HCT116 (cell line): ENCODE measurements around the gene PRR16.

Source experiments
- ATF3 ChIP-seq: IDR thresholded peaks from 2 replicates; pipeline ENCODE4 v1.6.1; 2012
- CTCF ChIP-seq, 3 experiments: fragments of 200-600 bp in 1 of 3; sonication (generic) in 1 of 3; IDR thresholded peaks in 2 of 3; conservative IDR thresholded peaks in 1 of 3; 2 replicates each; pipeline ENCODE4 v1.5.1; 2012 to 2017; ENCODE audit warnings: low read depth in 2 of 3, low read length in 2 of 3, antibody characterized with exemption in 1 of 3, borderline replicate concordance in 1 of 3, control low read depth in 1 of 3, mild to moderate bottlenecking in 1 of 3, mixed read lengths in 1 of 3, mixed run types in 1 of 3, moderate library complexity in 1 of 3; ENCODE audit not compliant: insufficient read depth in 1 of 3
- EZH2 ChIP-seq: fragments of 200-600 bp; sonication (generic); IDR thresholded peaks from 2 replicates; pipeline ENCODE4 v1.6.1; 2017; ENCODE audit warnings: antibody characterized with exemption, mixed run types
- FOSL1 ChIP-seq: IDR thresholded peaks from 2 replicates; pipeline ENCODE4 v1.6.1; 2012; ENCODE audit warnings: low read depth
- POLR2A ChIP-seq: IDR thresholded peaks from 2 replicates; pipeline ENCODE4 v1.7.0; 2011; ENCODE audit warnings: borderline replicate concordance; ENCODE audit not compliant: insufficient read depth, insufficient read length; ENCODE audit errors: extremely low read depth
- POLR2AphosphoS5 ChIP-seq: IDR thresholded peaks from 2 replicates; pipeline ENCODE4 v1.6.1; 2011; ENCODE audit warnings: mild to moderate bottlenecking, low read depth, low read length, moderate library complexity
- RAD21 ChIP-seq: IDR thresholded peaks from 2 replicates; pipeline ENCODE4 v1.6.1; 2012; ENCODE audit warnings: low read depth, mild to moderate bottlenecking
- REST ChIP-seq: IDR thresholded peaks from 2 replicates; pipeline ENCODE4 v1.6.1; 2012; ENCODE audit warnings: low read depth
- SIN3A ChIP-seq: IDR thresholded peaks from 2 replicates; pipeline ENCODE4 v1.6.1; 2012; ENCODE audit warnings: low read depth
- YY1 ChIP-seq: IDR thresholded peaks from 2 replicates; pipeline ENCODE4 v1.6.1; 2011; ENCODE audit warnings: low read length, low read depth, moderate library complexity, mild to moderate bottlenecking; ENCODE audit not compliant: insufficient replicate concordance; ENCODE audit errors: extremely low read depth
- ZFX ChIP-seq: fragments of 450-650 bp; IDR thresholded peaks from 2 replicates; pipeline ENCODE4 v1.6.1; 2017
- TF ChIP-seq, protein P1 (sequence below): IDR thresholded peaks from 2 replicates; pipeline ENCODE4 v1.6.1; 2012

DNA sequence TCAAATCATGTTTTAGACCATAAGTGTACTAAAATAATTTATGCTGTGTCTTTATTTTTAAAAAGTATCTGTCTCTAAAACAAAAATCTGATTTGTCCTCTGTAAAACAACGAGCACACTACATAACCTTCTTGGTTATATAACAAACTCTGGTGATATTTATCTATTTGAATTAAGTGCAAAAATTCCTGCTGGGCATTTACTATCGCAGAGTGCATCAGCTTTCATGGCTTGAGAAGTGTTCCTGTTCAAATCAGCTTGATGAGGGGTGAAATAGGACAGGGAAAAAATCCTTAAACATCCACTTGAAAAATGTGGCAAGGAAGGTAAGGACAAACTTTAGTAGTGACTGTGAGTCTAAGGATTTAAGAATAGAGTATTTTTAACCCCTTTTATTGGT lies 65.3 kb downstream of the PRR16 start:
- no peak for TF ChIP-seq CTCF (IDR thresholded peaks at IDR 0.05 in 2 of 3, conservative IDR thresholded peaks at IDR 0.05 in 1 of 3; ENCODE audit: borderline replicate concordance in 1 of 3, insufficient read depth in 1 of 3, low read depth in 2 of 3, low read length in 2 of 3)
- TF ChIP-seq POLR2AphosphoS5: no peak
- no peak for TF ChIP-seq RAD21
- TF ChIP-seq, protein P1, sequence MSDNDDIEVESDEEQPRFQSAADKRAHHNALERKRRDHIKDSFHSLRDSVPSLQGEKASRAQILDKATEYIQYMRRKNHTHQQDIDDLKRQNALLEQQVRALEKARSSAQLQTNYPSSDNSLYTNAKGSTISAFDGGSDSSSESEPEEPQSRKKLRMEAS: no peak
- no peak for TF ChIP-seq SIN3A
- no peak for TF ChIP-seq FOSL1
- TF ChIP-seq REST: no peak
- TF ChIP-seq ZFX: no peak
- no peak for TF ChIP-seq EZH2
- TF ChIP-seq YY1: no peak
- no peak for TF ChIP-seq ATF3
- TF ChIP-seq POLR2A: no peak
